Stimulated activated CD8-positive, alpha-beta memory T cell treated with anti-CD3 and anti-CD28 coated beads, Interleukin-15, amount 100 ng/mL, for 24 hours (primary cell): ENCODE results near the gene RAB34.

Experiments used
- DNase-seq: peaks from one replicate; pipeline ENCODE4 v3.0.0-alpha.2; 2020; ENCODE audit warnings: low read depth

Gene RAB34, protein sequence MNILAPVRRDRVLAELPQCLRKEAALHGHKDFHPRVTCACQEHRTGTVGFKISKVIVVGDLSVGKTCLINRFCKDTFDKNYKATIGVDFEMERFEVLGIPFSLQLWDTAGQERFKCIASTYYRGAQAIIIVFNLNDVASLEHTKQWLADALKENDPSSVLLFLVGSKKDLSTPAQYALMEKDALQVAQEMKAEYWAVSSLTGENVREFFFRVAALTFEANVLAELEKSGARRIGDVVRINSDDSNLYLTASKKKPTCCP

DNA sequence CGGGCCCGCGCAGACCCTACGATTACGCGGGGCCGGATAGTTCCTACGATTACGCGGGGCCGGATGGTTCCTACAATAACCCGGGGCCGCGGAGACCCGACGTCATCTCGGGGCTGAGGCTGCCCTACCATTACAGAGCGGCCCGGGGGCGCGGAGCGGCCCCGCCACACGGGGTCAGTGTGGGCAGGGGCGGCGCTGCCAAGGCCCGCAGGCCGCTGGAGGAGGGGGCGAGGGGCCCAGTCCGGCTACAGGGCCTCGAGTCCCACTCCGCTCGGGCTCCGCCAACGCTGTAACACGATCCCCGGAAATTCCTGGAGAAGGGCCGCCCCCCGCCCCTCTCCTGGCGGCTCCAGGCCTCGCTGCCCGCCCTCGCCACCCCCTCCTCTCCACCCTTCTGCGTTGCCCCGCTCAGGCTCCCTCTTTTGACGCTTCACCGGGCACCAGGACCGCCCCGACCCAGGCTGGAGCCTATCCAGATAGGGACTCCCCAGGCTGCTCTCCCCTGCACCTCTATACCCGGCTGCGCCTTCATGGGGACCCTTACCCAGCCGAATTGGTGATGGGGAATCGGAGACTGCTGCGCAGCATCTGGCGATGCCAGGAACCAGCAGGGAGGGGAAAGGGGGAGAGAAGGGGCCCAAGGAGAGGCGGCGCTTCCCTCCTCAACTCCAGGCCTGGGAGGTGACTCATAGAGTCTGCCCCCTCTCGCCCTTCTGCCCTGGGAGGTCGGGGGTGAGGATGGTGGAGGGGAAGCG is at the start of gene RAB34:
TSS of gene RAB34 (minus strand) at position 291 of the 755 bp plus-strand sequence. CDS start 602 bp downstream, outside the sequence.
- DNase-seq: no peak

DNA sequence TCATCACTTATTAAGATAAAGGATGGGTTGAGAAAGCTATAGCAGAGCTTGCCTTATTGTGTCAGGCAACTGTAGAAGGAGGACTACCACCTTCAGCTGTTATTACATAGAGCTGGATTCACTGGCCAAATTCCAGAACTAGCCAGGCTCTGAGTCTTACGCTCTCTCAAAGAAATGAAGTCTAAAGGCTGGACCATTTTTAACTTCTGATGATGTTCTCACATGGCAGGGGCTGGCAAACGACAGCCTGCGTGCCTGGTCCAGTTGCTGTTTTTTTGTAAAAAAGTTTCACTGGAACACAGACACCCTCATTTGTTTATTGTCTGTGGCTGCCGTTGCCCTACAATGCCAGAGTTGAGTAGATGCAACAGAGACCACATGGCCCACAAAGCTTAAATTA is 47.4 kb upstream of the RAB34 start:
- no peak for DNase-seq

DNA sequence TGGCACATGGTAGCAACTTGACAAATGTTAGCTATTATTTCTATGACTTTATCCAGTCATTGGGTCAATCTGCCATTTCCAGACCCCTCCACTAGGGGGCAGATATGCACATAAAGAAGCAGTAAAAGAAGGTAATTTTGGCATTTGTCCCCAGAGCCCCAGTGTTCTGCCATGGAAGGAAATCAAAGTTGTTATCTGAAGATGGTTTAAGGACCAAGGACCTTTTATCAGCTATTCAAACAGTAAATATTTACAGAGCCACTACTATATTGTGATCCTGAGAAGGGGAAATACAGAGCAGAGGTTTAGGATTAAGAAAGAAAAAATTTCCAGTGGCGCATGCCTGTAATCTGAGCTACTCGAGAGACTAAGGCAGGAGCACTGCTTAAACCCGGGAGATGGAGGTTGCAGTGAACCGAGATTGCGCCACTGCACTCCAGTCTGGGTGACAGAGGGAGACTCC is 46.2 kb upstream of the RAB34 start:
- DNase-seq: no peak

DNA sequence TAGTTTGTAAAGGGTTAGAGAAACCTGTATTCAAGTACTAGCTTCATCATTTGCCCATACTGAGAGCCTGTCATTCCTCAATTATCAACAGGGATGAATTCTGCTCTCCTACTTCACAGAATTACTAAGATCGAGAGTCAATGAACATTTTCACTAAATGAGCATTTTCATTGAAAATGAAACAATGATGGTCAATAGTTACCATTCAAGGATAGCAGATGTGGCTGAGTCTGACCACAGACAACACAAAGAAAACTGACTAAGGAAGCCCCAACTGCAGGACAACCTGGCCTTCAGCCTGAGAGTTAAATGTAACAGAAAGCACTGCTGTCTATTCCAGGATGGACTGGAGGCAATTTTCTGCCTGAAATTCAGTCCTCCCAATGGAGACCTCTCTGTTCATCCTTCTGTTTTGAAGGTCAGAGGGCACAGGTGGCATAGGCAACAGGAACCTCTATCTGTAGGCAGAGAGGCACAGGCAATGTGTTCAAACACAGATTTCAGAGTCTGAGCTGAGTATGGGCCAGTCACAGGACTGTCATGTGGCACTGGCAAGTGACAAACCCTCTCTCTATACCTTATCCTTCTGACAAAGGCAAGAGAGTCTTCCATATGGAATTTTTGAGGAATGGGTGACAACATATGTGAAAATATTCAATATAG is 45.6 kb upstream of the RAB34 start:
- no peak for DNase-seq

DNA sequence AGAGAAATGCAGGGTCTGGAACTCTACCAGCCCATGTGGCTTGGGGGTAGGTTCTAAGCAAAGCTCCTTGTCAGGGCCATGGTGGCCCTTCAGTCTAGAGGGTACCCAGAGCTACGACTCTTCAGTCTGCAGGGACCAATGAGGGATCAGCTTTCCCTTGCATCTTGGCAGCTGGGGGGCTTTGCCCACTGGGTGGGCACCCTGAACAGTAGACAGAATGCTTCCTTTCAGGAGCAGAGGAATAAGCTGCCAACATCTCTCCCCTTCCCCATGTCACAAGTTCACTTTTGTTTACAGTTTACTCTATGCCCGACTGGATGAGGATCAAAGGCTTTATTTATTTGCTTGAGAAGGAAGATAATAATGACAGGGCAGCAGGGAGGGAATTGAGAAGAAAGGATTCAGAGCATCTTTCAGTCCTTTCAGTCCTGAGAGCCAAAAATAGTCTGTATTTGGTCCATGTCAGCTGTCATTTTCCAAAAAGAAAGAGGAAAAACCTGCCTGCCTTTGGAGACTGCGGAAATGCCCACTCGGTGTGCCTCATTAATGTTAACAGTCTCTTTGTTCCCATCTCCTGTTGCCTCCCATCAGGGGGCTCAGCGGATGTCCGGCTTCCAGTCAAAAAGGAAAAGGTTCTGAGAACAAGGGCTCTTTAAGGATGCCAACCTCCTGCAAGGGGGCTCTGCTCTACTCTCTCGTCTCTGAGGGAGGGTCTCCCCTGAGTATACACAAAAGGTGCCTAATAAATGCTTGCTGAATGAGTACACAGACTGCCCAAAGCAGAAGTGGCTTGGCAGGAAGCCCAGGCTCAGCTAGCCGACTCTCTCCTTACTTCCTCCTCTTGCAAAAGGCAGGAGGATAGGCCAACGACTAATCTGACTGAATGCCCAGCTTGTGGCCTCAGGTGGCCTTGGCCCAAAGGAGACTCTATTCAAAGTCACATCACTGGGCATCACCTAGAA is 43.2 kb upstream of the RAB34 start:
- DNase-seq: no peak

DNA sequence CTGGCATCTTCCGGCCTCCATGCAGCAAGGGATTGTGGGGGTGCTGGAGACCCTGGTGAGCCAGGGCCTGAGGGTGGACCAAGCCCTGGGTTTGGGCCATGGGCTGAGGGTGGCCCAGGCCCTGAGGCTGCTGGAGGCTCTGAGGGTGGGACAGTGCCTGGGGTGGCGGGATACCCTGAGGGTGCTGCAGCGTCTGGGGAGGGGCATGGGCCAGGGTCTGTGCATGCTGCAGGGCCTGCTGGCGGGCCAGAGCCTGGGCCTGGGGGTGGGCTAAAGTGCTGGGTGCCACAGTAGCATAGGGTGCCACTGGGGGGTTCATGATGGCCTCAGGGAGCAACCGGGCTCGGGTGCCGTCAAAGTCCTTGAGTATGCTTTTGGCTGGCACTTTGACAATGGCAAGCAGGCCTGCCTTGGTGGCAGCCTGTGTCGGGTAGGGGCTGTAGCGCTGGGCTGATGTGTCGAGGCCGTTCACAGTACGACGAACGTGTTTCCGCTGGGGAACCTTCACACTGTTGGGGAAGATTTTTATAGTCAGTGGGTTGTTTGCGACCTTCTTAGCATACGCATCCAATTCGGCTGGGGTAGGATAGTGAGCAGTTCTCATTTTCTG is 41.7 kb upstream of the RAB34 start:
- no peak for DNase-seq

DNA sequence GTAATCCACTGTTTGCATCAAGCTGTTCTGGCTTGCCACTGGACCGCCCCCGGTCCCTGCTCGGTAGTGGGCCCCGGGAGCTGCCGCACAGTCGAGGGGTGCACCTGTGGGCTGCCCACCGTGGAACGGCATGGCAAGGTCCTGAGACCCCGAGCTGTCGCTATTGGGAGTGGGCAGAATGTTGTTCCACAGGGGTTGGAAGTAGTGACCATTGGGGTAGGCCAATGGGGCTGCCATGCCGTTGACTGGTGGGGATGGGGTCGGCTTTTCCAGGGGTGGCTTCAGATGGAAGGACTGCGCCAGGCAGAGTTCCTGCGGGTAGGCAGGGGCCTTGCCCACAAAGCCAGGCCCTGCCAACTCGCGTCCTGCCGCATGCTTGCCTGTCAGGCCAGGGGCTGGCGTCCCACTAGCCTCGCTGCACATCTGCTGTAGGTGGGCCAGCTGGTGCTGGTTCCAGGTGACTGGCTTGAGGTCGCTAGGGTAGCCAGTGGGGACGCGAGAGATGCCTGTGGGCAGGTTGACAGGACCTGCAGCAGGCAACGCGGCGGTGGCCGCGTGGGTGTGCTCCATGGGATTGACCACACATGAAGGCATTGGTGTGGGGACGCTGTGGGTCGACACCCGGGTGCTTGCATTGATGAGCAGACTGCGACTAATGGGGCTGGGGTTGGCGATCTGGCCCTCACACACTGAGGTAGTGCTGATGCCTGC is 40.9 kb upstream of the RAB34 start:
- no peak for DNase-seq

DNA sequence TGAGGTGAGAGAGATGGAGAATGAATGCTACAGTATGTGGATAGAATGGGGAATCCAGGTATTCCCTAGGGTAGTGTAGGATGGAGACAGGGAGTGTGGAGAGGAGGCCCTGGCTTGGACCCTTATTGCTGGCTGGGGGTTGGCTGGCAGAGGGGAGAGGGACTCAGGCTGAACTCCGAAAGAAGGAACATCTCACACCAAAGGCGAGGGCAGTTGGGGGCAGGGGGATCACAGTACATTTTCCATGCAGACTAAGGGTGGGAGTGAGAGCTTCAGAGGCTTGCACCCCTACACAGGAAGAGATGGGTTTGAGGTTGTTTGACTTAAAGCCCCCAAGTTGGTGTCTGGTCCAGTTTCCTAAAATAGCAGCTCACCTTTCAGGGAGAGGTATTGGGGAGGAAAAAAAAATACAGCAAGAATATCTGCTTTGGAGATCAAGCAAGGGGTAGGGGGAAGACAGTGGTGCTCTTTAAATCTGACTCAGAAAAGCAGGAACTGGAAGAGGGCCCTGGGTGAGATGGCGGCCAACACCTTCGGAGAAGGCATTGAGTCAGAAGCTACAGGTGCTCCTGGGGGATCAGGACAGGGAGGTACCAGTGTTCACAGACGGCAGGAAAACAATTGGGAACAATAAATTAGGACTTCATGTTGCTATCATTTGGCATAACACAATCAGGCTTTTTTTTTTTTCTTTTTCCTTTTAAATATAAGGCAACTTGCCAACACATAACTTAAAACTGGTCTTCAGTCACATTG is 38.6 kb upstream of the RAB34 start:
- no peak for DNase-seq

DNA sequence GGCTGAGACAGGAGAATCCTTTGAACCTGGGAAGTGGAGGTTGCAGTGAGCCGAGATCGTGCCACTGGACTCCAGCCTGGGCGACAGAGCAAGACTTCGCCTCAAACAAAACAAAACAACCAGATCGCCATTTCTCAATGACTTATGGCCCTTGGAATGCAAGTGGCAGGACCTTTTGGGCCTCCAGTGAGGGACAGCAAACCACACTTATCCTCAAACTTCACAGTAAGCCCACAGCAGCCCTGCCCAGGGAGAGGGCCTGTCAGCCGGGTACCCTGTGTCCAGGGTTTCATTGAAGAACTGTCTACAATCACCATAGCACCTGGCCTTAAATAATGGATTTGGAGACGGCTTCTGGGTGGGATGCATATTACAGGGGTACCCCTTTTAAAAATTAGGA is 37.8 kb upstream of the RAB34 start:
- no peak for DNase-seq

DNA sequence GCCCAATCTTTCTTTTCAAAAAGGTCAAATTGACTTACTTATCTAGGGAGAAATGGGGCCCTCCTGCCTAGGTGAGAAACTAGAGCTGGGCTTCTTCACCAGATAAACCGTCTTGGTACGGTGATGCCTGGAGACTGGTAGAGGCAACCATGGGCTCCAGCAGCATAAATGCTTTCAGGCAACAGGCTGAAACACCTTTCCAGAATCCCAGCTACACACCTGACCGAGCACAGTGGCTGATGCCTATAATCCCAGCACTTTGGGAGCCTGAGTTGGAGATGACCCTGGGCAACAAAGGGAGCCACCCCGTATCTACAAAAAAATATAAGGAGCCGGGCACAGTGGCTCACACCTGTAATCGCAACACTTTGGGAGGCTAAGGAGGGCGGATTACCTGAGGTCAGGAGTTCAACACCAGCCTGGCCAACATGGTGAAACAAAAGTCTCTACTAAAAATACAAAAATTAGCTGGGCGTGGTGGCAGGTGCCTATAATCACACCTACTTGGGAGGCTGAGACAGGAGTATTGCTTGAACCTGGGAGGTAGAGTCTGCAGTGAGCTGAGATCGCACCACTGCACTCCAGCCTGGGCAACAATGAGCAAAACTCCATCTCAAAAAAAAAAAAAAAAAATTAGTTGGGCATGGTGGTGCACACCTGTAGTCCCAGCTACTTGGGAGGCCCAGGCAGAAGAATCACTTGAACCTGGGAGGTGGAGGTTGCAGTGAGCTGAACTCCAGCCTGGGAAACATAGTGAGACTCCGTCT is 34.1 kb upstream of the RAB34 start:
- DNase-seq: no peak

DNA sequence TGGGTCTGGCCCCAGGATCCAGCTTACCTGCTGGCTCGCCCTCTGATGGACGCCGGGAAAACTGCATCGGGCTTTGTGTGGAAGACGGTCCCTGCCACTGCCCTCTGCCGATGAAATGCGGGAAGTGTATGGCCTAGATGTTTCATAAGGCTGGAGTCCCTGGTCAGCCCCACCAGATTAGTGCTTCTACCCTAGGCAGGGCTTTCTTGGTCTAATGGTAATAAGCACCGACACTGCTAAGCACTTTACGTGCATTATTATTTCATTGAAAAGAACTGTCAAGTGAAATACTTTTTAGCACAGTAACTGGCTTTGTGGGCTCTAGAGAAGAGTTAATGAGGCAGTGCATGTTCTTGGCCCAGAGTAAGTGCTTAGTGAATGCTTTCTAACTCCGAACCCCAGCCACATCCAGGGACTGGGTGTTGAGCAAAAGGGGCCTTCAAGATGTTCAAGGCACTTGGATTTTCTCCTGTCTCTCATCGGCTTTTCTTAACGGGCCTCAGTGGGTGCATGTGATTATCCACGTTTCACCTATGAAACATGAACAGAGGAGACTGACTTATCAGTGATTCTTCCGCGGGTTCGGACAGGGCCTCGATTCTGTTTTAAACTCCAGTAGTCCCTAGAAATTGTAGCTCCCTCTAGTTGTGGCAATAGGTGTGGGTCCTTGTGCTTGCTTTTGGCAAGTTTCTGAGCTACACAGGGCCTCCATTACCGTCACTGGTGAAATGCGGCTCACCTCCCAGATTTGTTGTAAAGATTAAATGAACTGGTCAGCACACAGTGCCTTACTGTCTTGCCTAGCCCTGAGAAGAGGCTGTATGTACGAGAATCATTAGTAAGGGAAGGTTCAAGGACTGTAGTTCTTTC is 32.7 kb upstream of the RAB34 start:
- peak; percentile 60 for DNase-seq

DNA sequence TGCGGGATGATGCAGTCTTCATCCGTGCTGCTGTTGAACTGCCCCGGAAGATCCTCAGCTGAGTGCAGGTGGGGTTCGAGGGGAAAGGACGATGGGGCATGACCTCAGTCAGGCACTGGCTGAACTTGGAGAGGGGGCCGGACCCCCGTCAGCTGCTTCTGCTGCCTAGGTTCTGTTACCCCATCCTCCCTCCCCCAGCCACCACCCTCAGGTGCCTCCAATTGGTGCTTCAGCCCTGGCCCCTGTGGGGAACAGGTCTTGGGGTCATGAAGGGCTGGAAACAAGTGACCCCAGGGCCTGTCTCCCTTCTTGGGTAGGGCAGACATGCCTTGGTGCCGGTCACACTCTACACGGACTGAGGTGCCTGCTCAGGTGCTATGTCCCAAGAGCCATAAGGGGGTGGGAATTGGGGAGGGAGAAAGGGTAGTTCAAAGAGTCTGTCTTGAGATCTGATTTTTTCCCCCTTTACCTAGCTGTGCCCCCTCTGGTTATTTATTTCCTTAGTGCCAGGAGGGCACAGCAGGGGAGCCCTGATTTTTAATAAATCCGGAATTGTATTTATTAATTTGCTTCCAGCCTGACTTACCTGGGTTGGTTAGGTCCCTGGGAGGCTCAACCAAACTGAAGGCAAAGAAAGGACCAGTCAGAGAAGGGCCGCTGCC is 32.0 kb upstream of the RAB34 start:
- no peak for DNase-seq

DNA sequence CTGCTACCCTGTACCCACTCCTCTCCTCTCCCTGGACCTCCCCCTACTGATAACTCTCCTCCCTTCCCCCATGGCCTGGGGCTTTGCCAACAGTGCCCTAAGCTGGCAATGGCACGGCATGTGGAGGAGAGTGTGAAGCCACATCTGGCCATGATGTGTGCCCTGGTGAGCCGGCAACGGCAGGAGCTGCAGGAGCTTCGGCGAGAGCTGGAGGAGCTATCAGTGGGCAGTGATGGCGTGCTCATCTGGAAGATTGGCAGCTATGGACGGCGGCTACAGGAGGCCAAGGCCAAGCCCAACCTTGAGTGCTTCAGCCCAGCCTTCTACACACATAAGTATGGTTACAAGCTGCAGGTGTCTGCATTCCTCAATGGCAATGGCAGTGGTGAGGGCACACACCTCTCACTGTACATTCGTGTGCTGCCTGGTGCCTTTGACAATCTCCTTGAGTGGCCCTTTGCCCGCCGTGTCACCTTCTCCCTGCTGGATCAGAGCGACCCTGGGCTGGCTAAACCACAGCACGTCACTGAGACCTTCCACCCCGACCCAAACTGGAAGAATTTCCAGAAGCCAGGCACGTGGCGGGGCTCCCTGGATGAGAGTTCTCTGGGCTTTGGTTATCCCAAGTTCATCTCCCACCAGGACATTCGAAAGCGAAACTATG is 31.3 kb upstream of the RAB34 start:
- DNase-seq: no peak

DNA sequence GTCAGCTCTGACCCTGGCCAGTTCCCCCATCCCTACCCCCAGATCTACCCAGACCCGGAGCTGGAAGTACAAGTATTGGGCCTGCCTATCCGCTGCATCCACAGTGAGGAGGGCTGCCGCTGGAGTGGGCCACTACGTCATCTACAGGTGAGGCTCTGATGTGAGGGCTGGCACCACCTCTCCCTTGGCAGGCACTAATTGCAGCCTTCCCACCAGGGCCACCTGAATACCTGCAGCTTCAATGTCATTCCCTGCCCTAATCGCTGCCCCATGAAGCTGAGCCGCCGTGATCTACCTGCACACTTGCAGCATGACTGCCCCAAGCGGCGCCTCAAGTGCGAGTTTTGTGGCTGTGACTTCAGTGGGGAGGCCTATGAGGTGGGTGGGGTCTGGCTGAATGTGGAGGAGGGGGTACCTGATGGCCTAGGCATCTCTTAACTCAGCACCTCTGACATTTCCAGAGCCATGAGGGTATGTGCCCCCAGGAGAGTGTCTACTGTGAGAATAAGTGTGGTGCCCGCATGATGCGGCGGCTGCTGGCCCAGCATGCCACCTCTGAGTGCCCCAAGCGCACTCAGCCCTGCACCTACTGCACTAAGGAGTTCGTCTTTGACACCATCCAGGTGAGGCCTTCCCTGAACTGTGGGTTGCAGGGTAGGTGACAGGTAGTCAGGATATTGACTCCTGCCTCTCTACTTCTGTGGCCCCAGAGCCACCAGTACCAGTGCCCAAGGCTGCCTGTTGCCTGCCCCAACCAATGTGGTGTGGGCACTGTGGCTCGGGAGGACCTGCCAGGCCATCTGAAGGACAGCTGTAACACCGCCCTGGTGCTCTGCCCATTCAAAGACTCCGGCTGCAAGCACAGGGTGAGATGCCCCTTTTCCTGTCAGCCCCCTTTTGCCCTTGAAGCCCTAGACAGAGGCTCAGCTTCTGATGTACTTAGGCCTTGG is 30.4 kb upstream of the RAB34 start:
- no peak for DNase-seq

DNA sequence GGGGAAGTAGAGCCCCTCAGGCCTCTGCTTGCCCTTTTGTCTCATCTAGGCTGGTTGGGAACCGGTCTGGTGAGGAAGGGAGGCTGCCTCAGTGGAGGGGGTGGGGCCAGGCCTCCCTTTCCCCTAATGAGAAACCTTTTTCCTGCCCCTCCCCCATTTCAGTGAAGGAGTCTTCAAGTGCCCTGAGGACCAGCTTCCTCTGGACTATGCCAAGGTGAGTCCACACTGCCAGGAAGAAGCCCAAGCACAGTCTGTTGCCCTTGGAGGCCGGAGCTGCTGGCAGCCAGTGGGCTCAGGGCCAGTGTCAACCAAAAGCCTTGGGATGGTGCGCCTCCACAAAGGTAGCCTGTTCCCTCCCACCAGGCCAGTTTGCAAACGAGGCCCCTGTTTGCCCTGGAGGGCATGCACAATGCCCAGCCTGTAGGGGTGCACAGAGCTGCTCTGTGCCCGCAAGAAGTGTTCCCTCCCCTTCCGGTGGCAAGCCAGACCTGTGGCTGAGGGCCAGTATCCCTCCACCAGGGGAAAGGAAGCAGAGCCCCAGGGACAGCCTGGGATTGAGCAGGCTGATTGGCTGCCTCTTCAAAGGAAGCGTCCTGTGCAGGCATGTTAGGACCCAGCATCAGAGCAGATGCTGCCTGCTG is 29.5 kb upstream of the RAB34 start:
- no peak for DNase-seq
